ENCODE data around the gene TMEM255A.

DNA sequence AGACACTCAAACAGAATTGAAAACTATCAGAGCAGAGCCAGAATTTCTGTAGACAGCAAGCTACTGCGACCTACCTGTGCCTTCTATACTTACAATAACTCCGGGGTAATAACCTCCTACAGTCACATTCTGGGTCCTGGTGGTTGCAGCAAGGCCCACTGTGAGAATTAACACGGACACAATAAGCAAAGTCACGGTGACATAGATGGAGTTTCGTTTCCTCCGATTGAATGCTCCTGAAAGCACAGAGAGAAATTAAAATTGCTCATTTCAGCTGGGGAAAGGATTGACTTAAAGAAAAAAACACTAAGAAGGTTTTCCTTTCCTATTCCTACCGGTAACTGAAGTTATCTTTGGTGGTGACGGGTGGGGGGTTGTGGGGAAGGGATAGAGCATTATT lies 7.0 kb downstream of the TMEM255A start:
- TF ChIP-seq, protein P1, sequence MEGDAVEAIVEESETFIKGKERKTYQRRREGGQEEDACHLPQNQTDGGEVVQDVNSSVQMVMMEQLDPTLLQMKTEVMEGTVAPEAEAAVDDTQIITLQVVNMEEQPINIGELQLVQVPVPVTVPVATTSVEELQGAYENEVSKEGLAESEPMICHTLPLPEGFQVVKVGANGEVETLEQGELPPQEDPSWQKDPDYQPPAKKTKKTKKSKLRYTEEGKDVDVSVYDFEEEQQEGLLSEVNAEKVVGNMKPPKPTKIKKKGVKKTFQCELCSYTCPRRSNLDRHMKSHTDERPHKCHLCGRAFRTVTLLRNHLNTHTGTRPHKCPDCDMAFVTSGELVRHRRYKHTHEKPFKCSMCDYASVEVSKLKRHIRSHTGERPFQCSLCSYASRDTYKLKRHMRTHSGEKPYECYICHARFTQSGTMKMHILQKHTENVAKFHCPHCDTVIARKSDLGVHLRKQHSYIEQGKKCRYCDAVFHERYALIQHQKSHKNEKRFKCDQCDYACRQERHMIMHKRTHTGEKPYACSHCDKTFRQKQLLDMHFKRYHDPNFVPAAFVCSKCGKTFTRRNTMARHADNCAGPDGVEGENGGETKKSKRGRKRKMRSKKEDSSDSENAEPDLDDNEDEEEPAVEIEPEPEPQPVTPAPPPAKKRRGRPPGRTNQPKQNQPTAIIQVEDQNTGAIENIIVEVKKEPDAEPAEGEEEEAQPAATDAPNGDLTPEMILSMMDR (conservative IDR thresholded peaks at IDR 0.05 in 1 of 2, IDR thresholded peaks at IDR 0.05 in 1 of 2; ENCODE audit: low read depth in 1 of 2, low read length in 2 of 2): no peak
- TF ChIP-seq EZH2 (IDR thresholded peaks at IDR 0.05; ENCODE audit: low read length, missing control alignments): no peak

Measured in fibroblast of lung (primary cell).